Measurements from ENCODE around the gene NSUN2.

The NSUN2 gene

GRCh38 chr5:6598351-6598900 is 34.4 kb downstream of the NSUN2 start:
- no peak for TF ChIP-seq Cebpa-rat (IDR thresholded peaks at IDR 0.05)
- Histone ChIP-seq H3K9ac (no peak overlapping the region), H3K4me3 (no peak overlapping the region), H3K36me3 (peaks cover 83% of the 10 kb centered on the region), H3K4me2 (no peak overlapping the region), H4K20me1 (peaks cover 40% of the 10 kb centered on the region), H3K27me3 (no peaks in the 10 kb centered on the region), H3K4me1 (peaks cover 6% of the 10 kb centered on the region; the same call in 1 of the 2 replicates), H3K27ac (no peak overlapping the region), H3K9me3 (no peaks in the 10 kb centered on the region)

- Histone ChIP-seq H3K4me1 (peaks cover 6% of the 10 kb centered on the region; the same call in 1 of the 2 replicates), H3K4me2 (no peak overlapping the region), H3K9me3 (no peaks in the 10 kb centered on the region), H4K20me1 (peaks cover 33% of the 10 kb centered on the region), H3K36me3 (peaks cover 75% of the 10 kb centered on the region), H3K27me3 (no peaks in the 10 kb centered on the region), H3K4me3 (no peak overlapping the region), H3K27ac (no peak overlapping the region), H3K9ac (no peak overlapping the region)
- no peak for TF ChIP-seq Cebpa-rat (IDR thresholded peaks at IDR 0.05)
Observed at GRCh38 chr5:6597557-6597956, 35.3 kb downstream of the NSUN2 start.

GRCh38 chr5:6596388-6596787 is 36.5 kb downstream of the NSUN2 start:
- Histone ChIP-seq H3K9ac (no peak overlapping the region), H4K20me1 (peaks cover 29% of the 10 kb centered on the region), H3K27me3 (no peaks in the 10 kb centered on the region), H3K36me3 (peaks cover 63% of the 10 kb centered on the region), H3K4me3 (no peak overlapping the region), H3K4me2 (no peak overlapping the region), H3K9me3 (no peaks in the 10 kb centered on the region), H3K4me1 (peaks cover 6% of the 10 kb centered on the region; the same call in 1 of the 2 replicates), H3K27ac (no peak overlapping the region)
- TF ChIP-seq Cebpa-rat (IDR thresholded peaks at IDR 0.05), result no peak

- H3K9ac ChIP-seq, result no peak overlapping the region
- peaks cover 53% of the 10 kb centered on the region for H3K36me3 ChIP-seq
- H3K4me2 ChIP-seq, result no peak overlapping the region
- no peak for TF ChIP-seq Cebpa-rat (IDR thresholded peaks at IDR 0.05)
- H3K27ac ChIP-seq, result no peak overlapping the region
- H3K27me3 ChIP-seq, result no peaks in the 10 kb centered on the region
- peaks cover under 1% of the 10 kb centered on the region; the same call in 1 of the 2 replicates for H3K4me1 ChIP-seq
- peaks cover 29% of the 10 kb centered on the region for H4K20me1 ChIP-seq
- H3K4me3 ChIP-seq, result no peak overlapping the region
- no peaks in the 10 kb centered on the region for H3K9me3 ChIP-seq
Observed at GRCh38 chr5:6595405-6595804, 37.4 kb downstream of the NSUN2 start.

- no peak for TF ChIP-seq Cebpa-rat (IDR thresholded peaks at IDR 0.05)
- Histone ChIP-seq H3K27me3 (no peaks in the 10 kb centered on the region), H3K4me2 (no peak overlapping the region), H3K9ac (no peak overlapping the region), H3K36me3 (peaks cover 40% of the 10 kb centered on the region), H3K4me1 (no peaks in the 10 kb centered on the region), H3K4me3 (no peak overlapping the region), H4K20me1 (peaks cover 18% of the 10 kb centered on the region; the same call in 1 of the 2 replicates), H3K9me3 (no peaks in the 10 kb centered on the region), H3K27ac (no peak overlapping the region)
Observed at GRCh38 chr5:6594066-6594465, 38.8 kb downstream of the NSUN2 start.

GRCh38 chr5:6593148-6594016 is 39.5 kb downstream of the NSUN2 start:
- Histone ChIP-seq H3K4me2 (no peak overlapping the region), H3K9me3 (no peaks in the 10 kb centered on the region), H4K20me1 (peaks cover 11% of the 10 kb centered on the region; the same call in 1 of the 2 replicates), H3K27ac (no peak overlapping the region), H3K4me3 (no peak overlapping the region), H3K4me1 (no peaks in the 10 kb centered on the region), H3K27me3 (no peaks in the 10 kb centered on the region), H3K9ac (no peak overlapping the region), H3K36me3 (peaks cover 33% of the 10 kb centered on the region)
- TF ChIP-seq Cebpa-rat (IDR thresholded peaks at IDR 0.05), result no peak

- H3K27me3 ChIP-seq, result no peaks in the 10 kb centered on the region
- 0 out of 2 replicates have a peak, but pooled peaks cover 3% of the 10 kb centered on the region for H4K20me1 ChIP-seq
- H3K9ac ChIP-seq, result no peak overlapping the region
- no peak overlapping the region for H3K4me3 ChIP-seq
- H3K4me2 ChIP-seq, result no peak overlapping the region
- no peak for TF ChIP-seq Cebpa-rat (IDR thresholded peaks at IDR 0.05)
- no peak overlapping the region for H3K27ac ChIP-seq
- H3K9me3 ChIP-seq, result no peaks in the 10 kb centered on the region
- no peaks in the 10 kb centered on the region for H3K4me1 ChIP-seq
- peaks cover 25% of the 10 kb centered on the region for H3K36me3 ChIP-seq
Observed at GRCh38 chr5:6592601-6593000, 40.2 kb downstream of the NSUN2 start.

- no peak overlapping the region for H3K27ac ChIP-seq
- H3K4me2 ChIP-seq, result no peak overlapping the region
- H3K4me3 ChIP-seq, result no peak overlapping the region
- H3K9me3 ChIP-seq, result no peaks in the 10 kb centered on the region
- H3K36me3 ChIP-seq, result peaks cover 17% of the 10 kb centered on the region
- no peak for TF ChIP-seq Cebpa-rat (IDR thresholded peaks at IDR 0.05)
- H3K9ac ChIP-seq, result no peak overlapping the region
- H4K20me1 ChIP-seq, result no peaks in the 10 kb centered on the region
- no peaks in the 10 kb centered on the region for H3K4me1 ChIP-seq
- no peaks in the 10 kb centered on the region for H3K27me3 ChIP-seq
Observed at GRCh38 chr5:6591671-6592288, 41.1 kb downstream of the NSUN2 start.

GRCh38 chr5:6590581-6590980 is 42.3 kb downstream of the NSUN2 start:
- Histone ChIP-seq H3K27me3 (no peaks in the 10 kb centered on the region), H3K9ac (no peak overlapping the region), H4K20me1 (no peaks in the 10 kb centered on the region), H3K36me3 (peaks cover 5% of the 10 kb centered on the region), H3K9me3 (no peaks in the 10 kb centered on the region), H3K4me3 (no peak overlapping the region), H3K27ac (no peak overlapping the region), H3K4me2 (no peak overlapping the region), H3K4me1 (no peaks in the 10 kb centered on the region)
- no peak for TF ChIP-seq Cebpa-rat (IDR thresholded peaks at IDR 0.05)

- no peak for TF ChIP-seq Cebpa-rat (IDR thresholded peaks at IDR 0.05)
- peaks cover 22% of the 10 kb centered on the region for H3K27me3 ChIP-seq
- H3K36me3 ChIP-seq, result no peaks in the 10 kb centered on the region
- no peak overlapping the region for H3K27ac ChIP-seq
- H4K20me1 ChIP-seq, result no peaks in the 10 kb centered on the region
- peaks cover 13% of the 10 kb centered on the region for H3K9me3 ChIP-seq
- no peak overlapping the region for H3K9ac ChIP-seq
- H3K4me2 ChIP-seq, result no peak overlapping the region
- H3K4me1 ChIP-seq, result no peaks in the 10 kb centered on the region
- no peak overlapping the region for H3K4me3 ChIP-seq
Observed at GRCh38 chr5:6587171-6587570, 45.7 kb downstream of the NSUN2 start.

Data from BLaER1 (cell line).